ENCODE measurements around the gene ABO. TPM values are rescaled to one million over a fixed set of nuclear protein-coding genes. Genes with fewer than 3 reads are reported as not detected.

The ABO gene
- total and polyA plus RNA-seq, 9 of the 15 experiments (the other 6 are each of a cell fraction or from before 2014, with no cell fraction given) = 5.0 to 21.9 (median 11.9) TPM

DNA sequence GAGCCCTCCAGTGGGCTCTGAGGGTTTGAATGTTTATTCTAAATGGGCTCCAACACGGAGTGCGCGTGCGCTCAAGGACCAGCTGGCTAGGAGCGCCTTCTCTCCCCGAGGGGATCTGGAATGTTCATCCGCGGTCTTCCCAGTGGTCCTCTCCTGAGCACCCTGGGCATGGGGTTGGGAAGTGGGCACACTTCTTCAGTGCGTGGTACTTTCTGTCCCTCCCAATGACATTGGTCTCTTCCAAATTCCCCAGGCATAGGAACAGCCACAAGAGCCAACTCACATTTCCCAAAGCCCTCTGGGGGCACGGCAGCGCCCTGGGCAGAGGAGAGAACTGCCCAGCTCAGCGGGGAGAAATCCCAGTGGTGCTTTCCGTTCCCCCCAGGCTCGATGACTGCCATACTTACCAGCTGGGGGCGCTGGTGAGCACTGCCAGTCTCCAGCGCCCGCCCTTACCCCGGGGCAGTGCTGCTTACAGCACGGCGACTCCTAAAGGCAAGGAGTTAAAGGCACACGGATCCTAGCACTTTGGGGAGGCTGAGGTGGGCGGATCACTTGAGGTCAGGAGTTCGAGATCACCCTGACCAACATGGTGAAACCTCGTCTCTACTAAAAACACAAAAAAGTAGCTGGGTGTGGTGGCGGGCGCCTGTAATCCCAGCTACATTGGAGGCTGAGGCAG lies 36.0 kb downstream of the ABO start (continued):
- TF ChIP-seq, protein P1, sequence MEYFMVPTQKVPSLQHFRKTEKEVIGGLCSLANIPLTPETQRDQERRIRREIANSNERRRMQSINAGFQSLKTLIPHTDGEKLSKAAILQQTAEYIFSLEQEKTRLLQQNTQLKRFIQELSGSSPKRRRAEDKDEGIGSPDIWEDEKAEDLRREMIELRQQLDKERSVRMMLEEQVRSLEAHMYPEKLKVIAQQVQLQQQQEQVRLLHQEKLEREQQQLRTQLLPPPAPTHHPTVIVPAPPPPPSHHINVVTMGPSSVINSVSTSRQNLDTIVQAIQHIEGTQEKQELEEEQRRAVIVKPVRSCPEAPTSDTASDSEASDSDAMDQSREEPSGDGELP (CRISPR knock-in tag; IDR thresholded peaks at IDR 0.05; ENCODE audit: borderline replicate concordance) = peak; percentile 90
- no peak for TF ChIP-seq CAMTA2 (CRISPR knock-in tag; conservative IDR thresholded peaks at IDR 0.05)
- no peak; a peak in 1 of 4 replicates for TF ChIP-seq SRF (CRISPR knock-in tag; IDR thresholded peaks at IDR 0.05)
- TF ChIP-seq FOXJ2 (tag; IDR thresholded peaks at IDR 0.05) = no peak
- TF ChIP-seq SMARCA5 (IDR thresholded peaks at IDR 0.05) = no peak
- no peak for TF ChIP-seq MCM7 (IDR thresholded peaks at IDR 0.05)
- TF ChIP-seq, protein P2, sequence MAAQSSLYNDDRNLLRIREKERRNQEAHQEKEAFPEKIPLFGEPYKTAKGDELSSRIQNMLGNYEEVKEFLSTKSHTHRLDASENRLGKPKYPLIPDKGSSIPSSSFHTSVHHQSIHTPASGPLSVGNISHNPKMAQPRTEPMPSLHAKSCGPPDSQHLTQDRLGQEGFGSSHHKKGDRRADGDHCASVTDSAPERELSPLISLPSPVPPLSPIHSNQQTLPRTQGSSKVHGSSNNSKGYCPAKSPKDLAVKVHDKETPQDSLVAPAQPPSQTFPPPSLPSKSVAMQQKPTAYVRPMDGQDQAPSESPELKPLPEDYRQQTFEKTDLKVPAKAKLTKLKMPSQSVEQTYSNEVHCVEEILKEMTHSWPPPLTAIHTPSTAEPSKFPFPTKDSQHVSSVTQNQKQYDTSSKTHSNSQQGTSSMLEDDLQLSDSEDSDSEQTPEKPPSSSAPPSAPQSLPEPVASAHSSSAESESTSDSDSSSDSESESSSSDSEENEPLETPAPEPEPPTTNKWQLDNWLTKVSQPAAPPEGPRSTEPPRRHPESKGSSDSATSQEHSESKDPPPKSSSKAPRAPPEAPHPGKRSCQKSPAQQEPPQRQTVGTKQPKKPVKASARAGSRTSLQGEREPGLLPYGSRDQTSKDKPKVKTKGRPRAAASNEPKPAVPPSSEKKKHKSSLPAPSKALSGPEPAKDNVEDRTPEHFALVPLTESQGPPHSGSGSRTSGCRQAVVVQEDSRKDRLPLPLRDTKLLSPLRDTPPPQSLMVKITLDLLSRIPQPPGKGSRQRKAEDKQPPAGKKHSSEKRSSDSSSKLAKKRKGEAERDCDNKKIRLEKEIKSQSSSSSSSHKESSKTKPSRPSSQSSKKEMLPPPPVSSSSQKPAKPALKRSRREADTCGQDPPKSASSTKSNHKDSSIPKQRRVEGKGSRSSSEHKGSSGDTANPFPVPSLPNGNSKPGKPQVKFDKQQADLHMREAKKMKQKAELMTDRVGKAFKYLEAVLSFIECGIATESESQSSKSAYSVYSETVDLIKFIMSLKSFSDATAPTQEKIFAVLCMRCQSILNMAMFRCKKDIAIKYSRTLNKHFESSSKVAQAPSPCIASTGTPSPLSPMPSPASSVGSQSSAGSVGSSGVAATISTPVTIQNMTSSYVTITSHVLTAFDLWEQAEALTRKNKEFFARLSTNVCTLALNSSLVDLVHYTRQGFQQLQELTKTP (IDR thresholded peaks at IDR 0.05; ENCODE audit: low read depth in 1 of 2, partially characterized antibody in 2 of 2) = no peak
- no peak for TF ChIP-seq ARHGAP35 (IDR thresholded peaks at IDR 0.05; ENCODE audit: partially characterized antibody)
- TF ChIP-seq ZNF124 (CRISPR knock-in tag; IDR thresholded peaks at IDR 0.05) = no peak
- TF ChIP-seq, protein P3, sequence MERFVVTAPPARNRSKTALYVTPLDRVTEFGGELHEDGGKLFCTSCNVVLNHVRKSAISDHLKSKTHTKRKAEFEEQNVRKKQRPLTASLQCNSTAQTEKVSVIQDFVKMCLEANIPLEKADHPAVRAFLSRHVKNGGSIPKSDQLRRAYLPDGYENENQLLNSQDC (CRISPR knock-in tag; IDR thresholded peaks at IDR 0.05) = no peak
- TF ChIP-seq ZKSCAN8 (CRISPR knock-in tag; IDR thresholded peaks at IDR 0.05) = no peak
- no peak for TF ChIP-seq SETDB1 (IDR thresholded peaks at IDR 0.05; ENCODE audit: low read length)
- TF ChIP-seq ZNF431 (CRISPR knock-in tag; IDR thresholded peaks at IDR 0.05) = no peak; the same call in 1 of the 2 replicates
- TF ChIP-seq SP2 (IDR thresholded peaks at IDR 0.05; ENCODE audit: extremely low read depth, low read depth, low read length, poor library complexity, severe bottlenecking) = no peak
- TF ChIP-seq MYBL2 (IDR thresholded peaks at IDR 0.05; ENCODE audit: low read depth) = no peak
- TF ChIP-seq MYBL2 (CRISPR knock-in tag; IDR thresholded peaks at IDR 0.05; ENCODE audit: borderline replicate concordance) = no peak
- TF ChIP-seq, protein P4, sequence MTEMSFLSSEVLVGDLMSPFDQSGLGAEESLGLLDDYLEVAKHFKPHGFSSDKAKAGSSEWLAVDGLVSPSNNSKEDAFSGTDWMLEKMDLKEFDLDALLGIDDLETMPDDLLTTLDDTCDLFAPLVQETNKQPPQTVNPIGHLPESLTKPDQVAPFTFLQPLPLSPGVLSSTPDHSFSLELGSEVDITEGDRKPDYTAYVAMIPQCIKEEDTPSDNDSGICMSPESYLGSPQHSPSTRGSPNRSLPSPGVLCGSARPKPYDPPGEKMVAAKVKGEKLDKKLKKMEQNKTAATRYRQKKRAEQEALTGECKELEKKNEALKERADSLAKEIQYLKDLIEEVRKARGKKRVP (CRISPR knock-in tag; IDR thresholded peaks at IDR 0.05) = no peak
- TF ChIP-seq RBM25 (IDR thresholded peaks at IDR 0.05; ENCODE audit: low read depth, low read length, severe bottlenecking) = no peak
- peak; percentile 73; the same call in 1 of the 2 replicates for TF ChIP-seq TEAD2 (tag; IDR thresholded peaks at IDR 0.05)
- no peak for TF ChIP-seq ZBTB7A (IDR thresholded peaks at IDR 0.05; ENCODE audit: borderline replicate concordance, control insufficient read depth, low read depth, low read length)
- TF ChIP-seq PRPF4 (IDR thresholded peaks at IDR 0.05; ENCODE audit: insufficient read depth, low read depth, low read length, poor library complexity, severe bottlenecking) = no peak

Data from K562 (cell line).